Panc1 (cell line): ENCODE results near the gene DUOXA1. TPM values are rescaled to one million over a fixed set of nuclear protein-coding genes. Genes with fewer than 3 reads are reported as not detected.
"Not testable (repeated sequence)": the region's sequence is repeated elsewhere in the genome, so short reads cannot be mapped to it uniquely, and the experiment has no call there.

ENCODE experiments used
- ATAC-seq: fragments of 200-7000 bp; cut with Tn5 transposase; 2 replicates; pipeline ENCODE4 v1.9.1; 2020; ENCODE audit warnings: mild to moderate bottlenecking, moderate library complexity
- BruUV-seq: library from RNA; stranded (reverse); fragments of 400-500 nt; replicated peaks from 2 replicates; lab custom pipeline; 2021; lab: Mats Ljungman, UMichigan
- CTCF ChIA-PET: fragments of 300-600 bp; sonication (Branson Sonifier 250); formaldehyde crosslinking; loops from one replicate; lab custom pipeline; 2022; ENCODE audit warnings: antibody characterized with exemption; lab: Charles Lee
- POLR2A ChIA-PET: fragments of 300-600 bp; sonication (Branson Sonifier 250); formaldehyde crosslinking; loops from one replicate; lab custom pipeline; 2022; ENCODE audit warnings: antibody characterized with exemption; lab: Charles Lee
- DNase-seq: peaks from one replicate; pipeline ENCODE4 v3.0.0-alpha.2; 2010; ENCODE audit warnings: low read depth, low spot score
- H3K27ac ChIP-seq: 2 replicates; pipeline ENCODE4 v1.5.1; 2011; ENCODE audit warnings: mild to moderate bottlenecking, low read length, inconsistent platforms
- H3K27me3 ChIP-seq: fragments of 200-500 bp; sonication (Bioruptor generic); 2 replicates; pipeline ENCODE4 v1.6.0; 2014; ENCODE audit warnings: low read length, inconsistent platforms; ENCODE audit not compliant: control insufficient read depth, insufficient read depth
- H3K36me3 ChIP-seq: fragments of 200-500 bp; sonication (Bioruptor generic); 2 replicates; pipeline ENCODE4 v1.5.1; 2014; ENCODE audit warnings: inconsistent platforms, mild to moderate bottlenecking, low read length, moderate library complexity; ENCODE audit not compliant: control insufficient read depth, insufficient read depth
- H3K4me1 ChIP-seq: 2 replicates; pipeline ENCODE4 v1.5.1; 2011; ENCODE audit warnings: inconsistent platforms, mild to moderate bottlenecking, low read length, moderate library complexity; ENCODE audit not compliant: control insufficient read depth, insufficient read depth
- H3K4me3 ChIP-seq, 2 experiments: 2 replicates each; pipeline ENCODE4 v1.5.1; 2011 to 2012; ENCODE audit warnings: low read depth in 2 of 2, low read length in 2 of 2, mild to moderate bottlenecking in 2 of 2, inconsistent platforms in 1 of 2, moderate library complexity in 1 of 2
- H3K9me3 ChIP-seq: fragments of 200-500 bp; sonication (Bioruptor generic); 2 replicates; pipeline ENCODE4 v1.5.1; 2014; ENCODE audit warnings: low read depth, mild to moderate bottlenecking, inconsistent platforms, low read length, moderate library complexity; ENCODE audit not compliant: control insufficient read depth, insufficient read depth
- POLR2AphosphoS5 ChIP-seq: IDR thresholded peaks from 2 replicates; pipeline ENCODE4 v1.6.1; 2012; ENCODE audit warnings: mild to moderate bottlenecking, low read depth, low read length, moderate library complexity
- REST ChIP-seq, 2 experiments: IDR thresholded peaks; 2 replicates each; pipeline ENCODE4 v1.6.1; 2011 to 2012; ENCODE audit warnings: low read depth in 2 of 2, control low read depth in 1 of 2, low read length in 1 of 2, mild to moderate bottlenecking in 1 of 2, moderate library complexity in 1 of 2; ENCODE audit not compliant: insufficient read depth in 1 of 2
- SIN3A ChIP-seq: IDR thresholded peaks from 2 replicates; pipeline ENCODE4 v1.6.1; 2012; ENCODE audit warnings: low read depth, mild to moderate bottlenecking, low read length, moderate library complexity, borderline replicate concordance; ENCODE audit not compliant: insufficient read depth
- TCF7L2 ChIP-seq: IDR thresholded peaks from 2 replicates; pipeline ENCODE4 v1.6.1; 2011; ENCODE audit warnings: mild to moderate bottlenecking, low read depth, low read length, inconsistent platforms
- in situ Hi-C: cut with HindIII; loops from 2 replicates; pipeline ENCODE4 v1.10.0; 2016; ENCODE audit warnings: low sequenced_read_pairs, low pct_unique_long_range_greater_than_20kb
- intact Hi-C: fragments of 100-400 bp; cut with micrococcal nuclease; formaldehyde crosslinking; loops from one replicate; pipeline ENCODE4 v1.10.0; 2022; ENCODE audit not compliant: unreplicated experiment
- total RNA-seq: library from RNA; stranded (reverse); gene quantifications from one replicate; pipeline ENCODE4 v1.2.1, GENCODE V29; 2021; ENCODE audit not compliant: unreplicated experiment
- TF ChIP-seq, protein P1 (sequence below): fragments of 450-650 bp; IDR thresholded peaks from 2 replicates; pipeline ENCODE4 v1.5.1; 2017; ENCODE audit warnings: mild to moderate bottlenecking

DUOXA1 gene
- total RNA-seq, 1 experiment from 2014 or later: not detected

GRCh38 chr15:45137703-45138102, 8.0 kb upstream of the DUOXA1 start:
- ATAC-seq (no peak), DNase-seq (no peak)
- no peaks in the 10 kb centered on the region for H3K9me3 ChIP-seq
- H3K4me3 ChIP-seq: no peak overlapping the region
- no peak for TF ChIP-seq SIN3A
- TF ChIP-seq TCF7L2: no peak
- TF ChIP-seq, protein P1, sequence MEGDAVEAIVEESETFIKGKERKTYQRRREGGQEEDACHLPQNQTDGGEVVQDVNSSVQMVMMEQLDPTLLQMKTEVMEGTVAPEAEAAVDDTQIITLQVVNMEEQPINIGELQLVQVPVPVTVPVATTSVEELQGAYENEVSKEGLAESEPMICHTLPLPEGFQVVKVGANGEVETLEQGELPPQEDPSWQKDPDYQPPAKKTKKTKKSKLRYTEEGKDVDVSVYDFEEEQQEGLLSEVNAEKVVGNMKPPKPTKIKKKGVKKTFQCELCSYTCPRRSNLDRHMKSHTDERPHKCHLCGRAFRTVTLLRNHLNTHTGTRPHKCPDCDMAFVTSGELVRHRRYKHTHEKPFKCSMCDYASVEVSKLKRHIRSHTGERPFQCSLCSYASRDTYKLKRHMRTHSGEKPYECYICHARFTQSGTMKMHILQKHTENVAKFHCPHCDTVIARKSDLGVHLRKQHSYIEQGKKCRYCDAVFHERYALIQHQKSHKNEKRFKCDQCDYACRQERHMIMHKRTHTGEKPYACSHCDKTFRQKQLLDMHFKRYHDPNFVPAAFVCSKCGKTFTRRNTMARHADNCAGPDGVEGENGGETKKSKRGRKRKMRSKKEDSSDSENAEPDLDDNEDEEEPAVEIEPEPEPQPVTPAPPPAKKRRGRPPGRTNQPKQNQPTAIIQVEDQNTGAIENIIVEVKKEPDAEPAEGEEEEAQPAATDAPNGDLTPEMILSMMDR: no peak
- no peak for TF ChIP-seq REST (IDR thresholded peaks at IDR 0.05; ENCODE audit: insufficient read depth in 1 of 2, low read depth in 2 of 2, low read length in 1 of 2)
- no peak for TF ChIP-seq POLR2AphosphoS5
- H3K27me3 ChIP-seq: peaks cover 5% of the 10 kb centered on the region; the same call in 1 of the 2 replicates
- in situ Hi-C loops: no loop called here
- CTCF ChIA-PET: interaction anchor here (0.6 to 1.0 kb wide), 3 partner anchors 19 to 28 kb away, joined by 3 to 4 read pairs (median 3); no protein-coding TSS in a partner anchor
- no peaks in the 10 kb centered on the region for H3K4me1 ChIP-seq
- H3K27ac ChIP-seq: no peak overlapping the region
- intact Hi-C loops: no loop called here
- BruUV-seq: no TSS peak
- POLR2A ChIA-PET: interaction anchor here (0.6 kb wide), 1 partner anchor 198 kb away, joined by 3 read pairs; no protein-coding TSS in a partner anchor
- H3K36me3 ChIP-seq: no peaks in the 10 kb centered on the region

- ChIA-PET CTCF (interaction anchor here (0.6 to 1.1 kb wide), 3 partner anchors 16 to 69 kb away, joined by 3 to 7 read pairs (median 5); no protein-coding TSS in a partner anchor), POLR2A (no interaction called here)
- no peak for DNase-seq
- no peak for TF ChIP-seq SIN3A
- no peak for TF ChIP-seq POLR2AphosphoS5
- TF ChIP-seq, protein P1: no peak
- TF ChIP-seq REST (IDR thresholded peaks at IDR 0.05; ENCODE audit: insufficient read depth in 1 of 2, low read depth in 2 of 2, low read length in 1 of 2): no peak
- no peak for TF ChIP-seq TCF7L2
- no peak overlapping the region for H3K4me3 ChIP-seq
- H3K9me3 ChIP-seq: no peaks in the 10 kb centered on the region
- H3K27me3 ChIP-seq: peaks cover 5% of the 10 kb centered on the region; the same call in 1 of the 2 replicates
- in situ Hi-C loops: no loop called here
- BruUV-seq: no TSS peak
- intact Hi-C loops: no loop called here
- H3K36me3 ChIP-seq: no peaks in the 10 kb centered on the region
- H3K27ac ChIP-seq: no peak overlapping the region
- no peaks in the 10 kb centered on the region for H3K4me1 ChIP-seq
- no peak for ATAC-seq
Observed at GRCh38 chr15:45136378-45136764, 6.7 kb upstream of the DUOXA1 start.

GRCh38 chr15:45135705-45136377, 6.2 kb upstream of the DUOXA1 start:
- CTCF ChIA-PET: interaction anchor here (0.6 to 1.1 kb wide), 3 partner anchors 15 to 70 kb away, joined by 3 to 7 read pairs (median 5); no protein-coding TSS in a partner anchor
- BruUV-seq, in situ Hi-C loops, POLR2A ChIA-PET, H3K27me3 ChIP-seq, H3K27ac ChIP-seq, H3K4me3 ChIP-seq, H3K9me3 ChIP-seq, DNase-seq, intact Hi-C loops, H3K4me1 ChIP-seq, H3K36me3 ChIP-seq: not testable (repeated sequence)
- peak; percentile 27; the same call in 1 of the 2 replicates for ATAC-seq
